ENCODE data around the gene RGL1.

Gene RGL1

GRCh38 chr1:183883623-183884022, 78.7 kb downstream of the RGL1 start:
- H3K4me3 ChIP-seq (ENCODE audit: low read depth, low read length): no peak overlapping the region
- DNase-seq (ENCODE audit: low read depth): no peak
- no peak for TF ChIP-seq CTCF (conservative IDR thresholded peaks at IDR 0.05; ENCODE audit: low read depth, low read length)

GRCh38 chr1:183884526-183884925, 79.6 kb downstream of the RGL1 start:
- no peak overlapping the region for H3K4me3 ChIP-seq (ENCODE audit: low read depth, low read length)
- no peak for DNase-seq (ENCODE audit: low read depth)
- no peak for TF ChIP-seq CTCF (conservative IDR thresholded peaks at IDR 0.05; ENCODE audit: low read depth, low read length)

- no peak for TF ChIP-seq CTCF (conservative IDR thresholded peaks at IDR 0.05; ENCODE audit: low read depth, low read length)
- DNase-seq (ENCODE audit: low read depth): peak; percentile 50
- H3K4me3 ChIP-seq (ENCODE audit: low read depth, low read length): no peak overlapping the region
Measured at GRCh38 chr1:183885142-183885735, 80.3 kb downstream of the RGL1 start.

- no peak overlapping the region for H3K4me3 ChIP-seq (ENCODE audit: low read depth, low read length)
- TF ChIP-seq CTCF (conservative IDR thresholded peaks at IDR 0.05; ENCODE audit: low read depth, low read length): no peak
- no peak for DNase-seq (ENCODE audit: low read depth)
Measured at GRCh38 chr1:183886083-183886828, 81.3 kb downstream of the RGL1 start.

- H3K4me3 ChIP-seq (ENCODE audit: low read depth, low read length): no peak overlapping the region
- no peak for DNase-seq (ENCODE audit: low read depth)
- TF ChIP-seq CTCF (conservative IDR thresholded peaks at IDR 0.05; ENCODE audit: low read depth, low read length): no peak
Measured at GRCh38 chr1:183886853-183887252, 81.9 kb downstream of the RGL1 start.

- no peak for TF ChIP-seq CTCF (conservative IDR thresholded peaks at IDR 0.05; ENCODE audit: low read depth, low read length)
- DNase-seq (ENCODE audit: low read depth): peak; percentile 40
- H3K4me3 ChIP-seq (ENCODE audit: low read depth, low read length): no peak overlapping the region
Measured at GRCh38 chr1:183887826-183888819, 83.2 kb downstream of the RGL1 start.
